CD4-positive, alpha-beta memory T cell (primary cell): ENCODE data around the gene C7orf57. TPM values are rescaled to one million over a fixed set of nuclear protein-coding genes. Genes with fewer than 3 reads are reported as not detected.

Source experiments
- CTCF ChIA-PET: fragments of 350-600 bp; sonication (Branson Sonifier 250); formaldehyde crosslinking; loops from one replicate; lab custom pipeline; 2021; ENCODE audit warnings: inconsistent platforms; ENCODE audit not compliant: partially characterized antibody; lab: Charles Lee
- POLR2A ChIA-PET: fragments of 350-600 bp; sonication (Branson Sonifier 250); formaldehyde crosslinking; loops from one replicate; lab custom pipeline; 2021; ENCODE audit not compliant: partially characterized antibody; lab: Charles Lee
- DNase-seq, 5 donors: peaks; one replicate each; pipeline versions ENCODE4 v3.0.0 to v3.0.0-alpha.2; 2020 to 2022; ENCODE audit warnings: mixed read lengths in 1 of 5
- H3K27ac ChIP-seq: one replicate; pipeline ENCODE4 v1.7.0; 2013; ENCODE audit warnings: low read depth, low read length
- H3K27me3 ChIP-seq: 2 replicates; pipeline ENCODE4 v1.7.0; 2013; ENCODE audit warnings: mild to moderate bottlenecking, low read length, moderate library complexity; ENCODE audit not compliant: insufficient read depth
- H3K36me3 ChIP-seq: 2 replicates; pipeline ENCODE4 v1.7.0; 2013; ENCODE audit warnings: mild to moderate bottlenecking, low read length, moderate library complexity; ENCODE audit not compliant: insufficient read depth
- H3K4me1 ChIP-seq: 2 replicates; pipeline ENCODE4 v1.7.0; 2013; ENCODE audit warnings: mild to moderate bottlenecking, low read length, moderate library complexity; ENCODE audit not compliant: insufficient read depth
- H3K4me3 ChIP-seq, 2 donors: one replicate each; pipeline ENCODE4 v1.7.0; 2013; ENCODE audit warnings: low read length in 2 of 2, mild to moderate bottlenecking in 1 of 2
- H3K9me3 ChIP-seq, 2 donors: one replicate each; pipeline ENCODE4 v1.7.0; 2013; ENCODE audit warnings: low read length in 2 of 2, control low read depth in 1 of 2; ENCODE audit not compliant: control insufficient read depth in 1 of 2
- H3K27ac Mint-ChIP-seq, 7 donors: one replicate each; pipeline ENCODE4 v1.8.0; 2020 to 2021; ENCODE audit warnings: mixed read lengths in 7 of 7, mild to moderate bottlenecking in 6 of 7, inconsistent platforms in 3 of 7, moderate library complexity in 3 of 7
- H3K27me3 Mint-ChIP-seq, 2 donors: one replicate each; pipeline ENCODE4 v1.8.0; 2020 to 2021; ENCODE audit warnings: mixed read lengths in 2 of 2
- H3K36me3 Mint-ChIP-seq, 2 donors: one replicate each; pipeline ENCODE4 v1.8.0; 2020 to 2021; ENCODE audit warnings: mixed read lengths in 2 of 2, inconsistent platforms in 1 of 2, mild to moderate bottlenecking in 1 of 2
- H3K4me1 Mint-ChIP-seq, 4 donors: one replicate each; pipeline ENCODE4 v1.8.0; 2020 to 2021; ENCODE audit warnings: mixed read lengths in 4 of 4, mild to moderate bottlenecking in 1 of 4
- H3K4me3 Mint-ChIP-seq, 8 donors: one replicate each; pipeline ENCODE4 v1.8.0; 2020 to 2021; ENCODE audit warnings: mixed read lengths in 8 of 8, mild to moderate bottlenecking in 7 of 8, moderate library complexity in 6 of 8, inconsistent platforms in 3 of 8
- H3K9me3 Mint-ChIP-seq, 8 donors: one replicate each; pipeline ENCODE4 v1.8.0; 2020 to 2021; ENCODE audit warnings: mixed read lengths in 8 of 8, mild to moderate bottlenecking in 5 of 8, inconsistent platforms in 3 of 8, moderate library complexity in 1 of 8
- intact Hi-C: fragments of 100-400 bp; cut with micrococcal nuclease; formaldehyde crosslinking; loops from one replicate; pipeline ENCODE4 v1.15.1; 2023
- polyA plus RNA-seq, 2 donors: library from polyadenylated mRNA; unstranded; fragments of 300-500 nt; fragmentation: Illumina TruSeq; gene quantifications; one replicate each; pipeline ENCODE4 v1.2.3, GENCODE V29; 2021
- total RNA-seq, 2 experiments: library from RNA; stranded (reverse); gene quantifications; one replicate each; pipeline ENCODE4 v1.2.3, GENCODE V29; 2021

Gene C7orf57
- total and polyA plus RNA-seq, 4 experiments from 2014 or later: 0.16 to 0.22 TPM; not detected in 2

DNA sequence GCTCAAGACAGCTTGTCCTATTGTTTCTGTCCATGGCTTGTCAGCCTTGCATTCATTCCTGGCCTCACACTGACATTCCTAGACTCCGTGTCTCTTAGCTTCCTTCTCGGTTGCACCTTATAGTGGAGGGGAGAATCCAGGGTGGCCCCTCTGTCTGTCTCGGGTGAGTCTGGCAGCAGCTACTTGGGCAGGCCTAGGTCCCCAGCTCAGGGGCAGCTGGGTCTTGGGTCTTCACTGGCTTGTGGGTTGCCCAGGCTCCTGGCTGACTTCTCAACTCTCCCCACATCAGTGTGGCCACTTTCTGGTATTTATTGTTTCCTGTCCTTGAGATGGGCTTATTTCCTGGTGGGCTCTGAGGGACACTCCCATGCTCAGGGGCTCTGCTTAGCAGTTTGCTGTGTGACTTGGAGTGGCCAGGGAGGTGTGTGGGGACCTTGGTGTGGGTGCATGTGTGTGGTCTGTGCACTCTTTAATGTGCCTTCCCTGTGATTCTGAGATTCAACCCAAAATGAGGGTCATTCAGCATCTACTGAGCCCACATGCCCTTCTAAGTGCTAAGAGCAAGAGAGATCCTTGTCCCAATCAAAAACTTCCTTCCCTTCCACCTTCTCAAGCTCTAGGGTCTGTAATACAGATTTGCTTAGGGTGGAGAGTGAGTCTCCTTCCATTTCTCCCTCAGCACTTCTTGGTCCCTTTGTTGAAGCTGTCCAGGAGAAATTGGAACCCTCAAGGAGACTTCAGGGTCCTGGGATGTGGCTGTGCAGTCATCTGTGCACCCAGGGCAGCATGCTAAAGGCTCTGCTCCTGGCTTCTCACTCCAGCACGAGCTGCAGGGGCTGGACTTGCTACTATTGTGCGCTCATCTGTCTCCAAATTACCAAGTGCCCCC is 73.9 kb downstream of the C7orf57 start:
- Histone ChIP-seq H3K9me3 (no peaks in the 10 kb centered on the region), H3K4me1 (peaks cover 13% of the 10 kb centered on the region), H3K4me3 (no peak overlapping the region), H3K36me3 (peaks cover 44% of the 10 kb centered on the region), H3K27ac (no peak overlapping the region), H3K27me3 (no peaks in the 10 kb centered on the region)
- DNase-seq: no peak
- no peak overlapping the region for H3K4me3 Mint-ChIP-seq
- peaks cover 10 to 25% (median 14%) of the 10 kb centered on the region in 4 donors for H3K4me1 Mint-ChIP-seq
- POLR2A ChIA-PET: interaction anchor here (0.9 to 5.1 kb wide), 7 partner anchors 11 to 118 kb away, joined by 4 to 66 read pairs (median 5); partner anchors contain the start of gene UPP1
- H3K27ac Mint-ChIP-seq: peak overlapping the region in 6 of 7 donors; percentile 57 to 90 (median 65)
- H3K27me3 Mint-ChIP-seq: no peaks in the 10 kb centered on the region
- H3K36me3 Mint-ChIP-seq: peaks cover 45 to 57% of the 10 kb centered on the region in 2 donors
- CTCF ChIA-PET: interaction anchor here (0.7 to 13.3 kb wide), 22 partner anchors 8 to 172 kb away, joined by 3 to 218 read pairs (median 9); partner anchors contain the start of genes PKD1L1 and UPP1
- intact Hi-C loops: no loop called here
- H3K9me3 Mint-ChIP-seq: no peaks in the 10 kb centered on the region

DNA sequence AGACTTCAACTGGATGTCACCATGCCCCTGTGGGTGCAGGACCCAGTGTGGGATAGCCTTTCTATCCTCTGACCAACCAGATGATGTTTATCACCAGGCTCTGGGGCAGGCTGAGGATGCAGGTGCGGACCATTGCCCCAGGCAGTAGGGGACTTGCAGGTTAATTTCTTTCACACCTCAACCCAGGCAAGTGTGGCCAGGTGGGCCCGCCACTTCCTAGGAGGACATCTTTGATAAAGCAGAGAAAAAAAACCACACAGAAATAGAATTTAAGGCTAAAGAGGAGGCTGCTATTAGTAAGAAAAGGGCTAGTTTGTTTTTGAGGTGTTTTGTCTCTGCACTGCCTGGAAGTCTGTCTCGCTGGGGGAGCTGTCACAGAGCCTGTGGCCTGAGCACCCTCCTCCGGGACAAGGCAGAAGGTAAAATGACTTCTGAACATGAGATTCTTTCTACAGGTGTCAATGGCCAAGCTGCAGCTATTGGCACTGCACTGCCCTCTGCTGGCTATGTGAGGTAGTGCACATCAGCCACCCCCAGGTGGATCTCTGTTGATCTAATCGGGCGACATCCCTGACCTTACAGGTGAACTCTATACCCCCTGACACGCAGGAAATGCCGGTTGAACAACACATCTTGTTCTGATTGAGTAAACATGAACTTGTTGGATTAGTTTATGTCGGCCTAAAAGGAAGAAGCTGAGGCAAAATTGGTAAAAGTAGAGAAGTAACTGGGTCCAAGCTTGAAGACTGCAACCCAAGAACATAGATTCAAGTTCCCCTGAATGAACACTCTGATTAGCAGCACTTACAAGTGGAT is 74.7 kb downstream of the C7orf57 start:
- CTCF ChIA-PET: interaction anchor here (0.7 to 13.3 kb wide), 36 partner anchors 9 to 173 kb away, joined by 3 to 218 read pairs (median 4); partner anchors contain the start of genes PKD1L1 and UPP1
- Histone ChIP-seq H3K9me3 (no peaks in the 10 kb centered on the region), H3K4me3 (no peak overlapping the region), H3K27ac (no peak overlapping the region), H3K27me3 (no peaks in the 10 kb centered on the region), H3K4me1 (peaks cover 13% of the 10 kb centered on the region), H3K36me3 (peaks cover 35% of the 10 kb centered on the region)
- Mint-ChIP-seq H3K9me3 (no peaks in the 10 kb centered on the region), H3K27ac (peak overlapping the region; percentile 57 to 90 (median 85)), H3K36me3 (peaks cover 36 to 48% of the 10 kb centered on the region in 2 donors), H3K4me3 (peak overlapping the region in 2 of 8 donors; percentile 2 to 13), H3K4me1 (peaks cover 8 to 16% (median 11%) of the 10 kb centered on the region in 4 donors), H3K27me3 (no peaks in the 10 kb centered on the region)
- DNase-seq: peak; percentile 81 to 86 (median 84)
- intact Hi-C loops: loop anchor here (1.0 kb wide), 6 partner anchors 21 to 165 kb away; partner anchors contain the start of genes C7orf57, HUS1 and UPP1
- POLR2A ChIA-PET: interaction anchor here (0.7 to 5.1 kb wide), 8 partner anchors 12 to 166 kb away, joined by 3 to 66 read pairs (median 4); partner anchors contain the start of gene UPP1

DNA sequence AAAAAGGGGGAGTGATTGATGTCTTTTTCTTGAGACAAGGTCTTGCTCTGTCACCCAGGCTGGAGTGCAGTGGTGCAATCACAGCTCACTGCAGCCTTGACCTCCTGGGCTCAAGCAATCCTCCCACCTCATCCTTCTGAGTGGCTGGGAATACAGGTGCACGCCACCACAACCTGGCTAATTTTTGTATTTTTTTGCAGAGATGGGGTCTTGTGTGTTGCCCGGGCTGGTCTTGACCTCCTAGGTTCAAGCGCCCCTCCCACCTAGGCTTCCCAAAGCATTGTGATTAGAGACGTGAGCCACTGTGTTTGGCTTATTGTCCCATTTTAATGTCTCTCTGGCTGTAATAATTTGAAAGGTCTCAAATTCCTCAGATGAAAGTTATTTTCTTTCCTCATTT is 75.5 kb downstream of the C7orf57 start:
- H3K4me3 ChIP-seq: no peak overlapping the region
- POLR2A ChIA-PET: interaction anchor here (0.7 to 5.1 kb wide), 5 partner anchors 16 to 166 kb away, joined by 3 to 66 read pairs (median 5); no protein-coding TSS in a partner anchor
- CTCF ChIA-PET: interaction anchor here (0.6 to 13.3 kb wide), 36 partner anchors 9 to 174 kb away, joined by 3 to 218 read pairs (median 4); partner anchors contain the start of genes PKD1L1 and UPP1
- no peak overlapping the region for H3K27ac ChIP-seq
- no peak for DNase-seq
- Mint-ChIP-seq H3K36me3 (peaks cover 29 to 40% of the 10 kb centered on the region in 2 donors), H3K27me3 (no peaks in the 10 kb centered on the region), H3K4me3 (no peak overlapping the region), H3K9me3 (no peaks in the 10 kb centered on the region), H3K4me1 (peaks cover 8 to 15% (median 11%) of the 10 kb centered on the region in 4 donors), H3K27ac (peak overlapping the region in 4 of 7 donors; percentile 47 to 85 (median 70))
- H3K4me1 ChIP-seq: peaks cover 13% of the 10 kb centered on the region
- intact Hi-C loops: loop anchor here (1.0 kb wide), 6 partner anchors 22 to 166 kb away; partner anchors contain the start of genes C7orf57, HUS1 and UPP1
- H3K36me3 ChIP-seq: peaks cover 27% of the 10 kb centered on the region
- H3K27me3 ChIP-seq: no peaks in the 10 kb centered on the region
- no peaks in the 10 kb centered on the region for H3K9me3 ChIP-seq

Other genes with a start within 250 kb of the C7orf57 start
- under 1 TPM; 0.55 to 0.73 TPM for gene PKD1L1, start 87.1 kb upstream of the C7orf57 start, total RNA-seq
- gene PKD1L1, start 87.1 kb upstream of the C7orf57 start, polyA plus RNA-seq: not detected
- gene HUS1, start 55.9 kb upstream of the C7orf57 start, total RNA-seq: 10 to 100 TPM; 72.5 to 74.1 TPM
- 10 to 100 TPM; 39.7 to 53.9 TPM for gene HUS1, start 55.9 kb upstream of the C7orf57 start, polyA plus RNA-seq
- not detected for gene SUN3, start 6.4 kb upstream of the C7orf57 start, total RNA-seq
- gene SUN3, start 6.4 kb upstream of the C7orf57 start, polyA plus RNA-seq: under 1 TPM in 1 of 2 donors, not detected in 1; 0.56 TPM
- gene UPP1, start 53.7 kb downstream of the C7orf57 start, total RNA-seq: 10 to 100 TPM; 52.7 to 54.2 TPM
- 100 to 1,000 TPM; 107 to 123 TPM for gene UPP1, start 53.7 kb downstream of the C7orf57 start, polyA plus RNA-seq
- not detected for gene ABCA13, start 135.9 kb downstream of the C7orf57 start, total RNA-seq
- not detected for gene ABCA13, start 135.9 kb downstream of the C7orf57 start, polyA plus RNA-seq